BLaER1 (cell line): ENCODE results near the gene NPTX2.

Experiments used
- H3K27ac ChIP-seq: shearing (Covaris generic); formaldehyde crosslinking; 2 replicates; pipeline ENCODE4 v1.8.1; 2022
- H3K27me3 ChIP-seq: shearing (Covaris generic); formaldehyde crosslinking; 2 replicates; pipeline ENCODE4 v1.8.1; 2022
- H3K36me3 ChIP-seq: shearing (Covaris generic); formaldehyde crosslinking; 2 replicates; pipeline ENCODE4 v1.8.1; 2022
- H3K4me1 ChIP-seq: shearing (Covaris generic); formaldehyde crosslinking; 2 replicates; pipeline ENCODE4 v1.8.1; 2022
- H3K4me2 ChIP-seq: shearing (Covaris generic); formaldehyde crosslinking; 2 replicates; pipeline ENCODE4 v1.8.1; 2022
- H3K4me3 ChIP-seq: shearing (Covaris generic); formaldehyde crosslinking; 2 replicates; pipeline ENCODE4 v1.8.1; 2022
- H3K9ac ChIP-seq: shearing (Covaris generic); formaldehyde crosslinking; 2 replicates; pipeline ENCODE4 v1.8.1; 2022
- H3K9me3 ChIP-seq: shearing (Covaris generic); formaldehyde crosslinking; 2 replicates; pipeline ENCODE4 v1.8.1; 2022
- H4K20me1 ChIP-seq: shearing (Covaris generic); formaldehyde crosslinking; 2 replicates; pipeline ENCODE4 v1.8.1; 2022
- Cebpa-rat ChIP-seq: shearing (Covaris generic); IDR thresholded peaks from 2 replicates; pipeline ENCODE4 v1.8.1; 2022

Gene NPTX2

GRCh38 chr7:98629001-98629431 lies 11.9 kb downstream of the NPTX2 start:
- no peak for TF ChIP-seq Cebpa-rat
- Histone ChIP-seq H4K20me1 (no peaks in the 10 kb centered on the region), H3K4me2 (peak overlapping the region; percentile 98), H3K27ac (peak overlapping the region; percentile 90), H3K27me3 (no peaks in the 10 kb centered on the region), H3K9ac (peak overlapping the region; percentile 76), H3K4me3 (peak overlapping the region; percentile 56), H3K4me1 (peaks cover 65% of the 10 kb centered on the region), H3K36me3 (no peaks in the 10 kb centered on the region), H3K9me3 (peaks cover 15% of the 10 kb centered on the region)

- no peaks in the 10 kb centered on the region for H4K20me1 ChIP-seq
- no peak for TF ChIP-seq Cebpa-rat
- H3K36me3 ChIP-seq: no peaks in the 10 kb centered on the region
- H3K4me1 ChIP-seq: peaks cover 66% of the 10 kb centered on the region
- H3K4me2 ChIP-seq: peak overlapping the region; percentile 98
- peak overlapping the region; percentile 0; the same call in 1 of the 2 replicates for H3K9ac ChIP-seq
- H3K27ac ChIP-seq: peak overlapping the region; percentile 90
- peaks cover 15% of the 10 kb centered on the region for H3K9me3 ChIP-seq
- H3K4me3 ChIP-seq: no peak overlapping the region
- no peaks in the 10 kb centered on the region for H3K27me3 ChIP-seq
Measured at GRCh38 chr7:98630149-98630548, 13.1 kb downstream of the NPTX2 start.

GRCh38 chr7:98630770-98631169 lies 13.7 kb downstream of the NPTX2 start:
- H3K4me1 ChIP-seq: peaks cover 66% of the 10 kb centered on the region
- no peak for TF ChIP-seq Cebpa-rat
- no peaks in the 10 kb centered on the region for H3K27me3 ChIP-seq
- peaks cover 15% of the 10 kb centered on the region for H3K9me3 ChIP-seq
- peak overlapping the region; percentile 98 for H3K4me2 ChIP-seq
- no peaks in the 10 kb centered on the region for H4K20me1 ChIP-seq
- H3K27ac ChIP-seq: peak overlapping the region; percentile 90; the same call in 1 of the 2 replicates
- H3K9ac ChIP-seq: no peak overlapping the region
- no peak overlapping the region for H3K4me3 ChIP-seq
- no peaks in the 10 kb centered on the region for H3K36me3 ChIP-seq

- H3K9ac ChIP-seq: no peak overlapping the region; the same call in 1 of the 2 replicates
- H3K27ac ChIP-seq: peak overlapping the region; percentile 90
- peak overlapping the region; percentile 19; the same call in 1 of the 2 replicates for H3K4me3 ChIP-seq
- H3K36me3 ChIP-seq: no peaks in the 10 kb centered on the region
- no peaks in the 10 kb centered on the region for H4K20me1 ChIP-seq
- H3K9me3 ChIP-seq: peaks cover 23% of the 10 kb centered on the region
- H3K4me1 ChIP-seq: peaks cover 70% of the 10 kb centered on the region
- H3K27me3 ChIP-seq: no peaks in the 10 kb centered on the region
- TF ChIP-seq Cebpa-rat: no peak
- H3K4me2 ChIP-seq: peak overlapping the region; percentile 95
Measured at GRCh38 chr7:98638853-98639252, 21.8 kb downstream of the NPTX2 start.

GRCh38 chr7:98640375-98640774 lies 23.3 kb downstream of the NPTX2 start:
- Histone ChIP-seq H3K4me1 (peaks cover 82% of the 10 kb centered on the region), H4K20me1 (no peaks in the 10 kb centered on the region), H3K27ac (peak overlapping the region; percentile 90), H3K4me3 (no peak overlapping the region), H3K9ac (peak overlapping the region; percentile 66; the same call in 1 of the 2 replicates), H3K4me2 (peak overlapping the region; percentile 95), H3K9me3 (peaks cover 23% of the 10 kb centered on the region), H3K36me3 (no peaks in the 10 kb centered on the region), H3K27me3 (no peaks in the 10 kb centered on the region)
- no peak for TF ChIP-seq Cebpa-rat

GRCh38 chr7:98641646-98642500 lies 24.8 kb downstream of the NPTX2 start:
- H3K4me1 ChIP-seq: peaks cover 93% of the 10 kb centered on the region
- peaks cover 22% of the 10 kb centered on the region for H3K9me3 ChIP-seq
- H4K20me1 ChIP-seq: no peaks in the 10 kb centered on the region
- peak overlapping the region; percentile 40; the same call in 1 of the 2 replicates for H3K4me3 ChIP-seq
- H3K27me3 ChIP-seq: no peaks in the 10 kb centered on the region
- peak overlapping the region; percentile 90 for H3K27ac ChIP-seq
- no peaks in the 10 kb centered on the region for H3K36me3 ChIP-seq
- peak overlapping the region; percentile 68 for H3K9ac ChIP-seq
- no peak for TF ChIP-seq Cebpa-rat
- peak overlapping the region; percentile 95 for H3K4me2 ChIP-seq

- Histone ChIP-seq H3K4me3 (peak overlapping the region; percentile 43), H3K4me2 (peak overlapping the region; percentile 95), H3K9me3 (peaks cover 7% of the 10 kb centered on the region), H3K27ac (peak overlapping the region; percentile 90), H3K36me3 (no peaks in the 10 kb centered on the region), H3K4me1 (peaks cover 89% of the 10 kb centered on the region), H3K27me3 (no peaks in the 10 kb centered on the region), H4K20me1 (no peaks in the 10 kb centered on the region), H3K9ac (peak overlapping the region; percentile 2; the same call in 1 of the 2 replicates)
- TF ChIP-seq Cebpa-rat: no peak
Measured at GRCh38 chr7:98643236-98643985, 26.3 kb downstream of the NPTX2 start.

GRCh38 chr7:98646465-98646864 lies 29.4 kb downstream of the NPTX2 start:
- Histone ChIP-seq H3K27me3 (no peaks in the 10 kb centered on the region), H3K9me3 (peaks cover 17% of the 10 kb centered on the region), H3K4me3 (no peak overlapping the region), H3K36me3 (no peaks in the 10 kb centered on the region), H3K4me2 (peak overlapping the region; percentile 95), H4K20me1 (no peaks in the 10 kb centered on the region), H3K4me1 (peaks cover 69% of the 10 kb centered on the region), H3K27ac (no peak overlapping the region; the same call in 1 of the 2 replicates), H3K9ac (no peak overlapping the region)
- TF ChIP-seq Cebpa-rat: no peak

GRCh38 chr7:98647326-98647725 lies 30.2 kb downstream of the NPTX2 start:
- H3K36me3 ChIP-seq: no peaks in the 10 kb centered on the region
- H3K27me3 ChIP-seq: no peaks in the 10 kb centered on the region
- no peaks in the 10 kb centered on the region for H4K20me1 ChIP-seq
- H3K9me3 ChIP-seq: peaks cover 17% of the 10 kb centered on the region
- H3K4me2 ChIP-seq: no peak overlapping the region
- H3K4me3 ChIP-seq: no peak overlapping the region
- no peak overlapping the region for H3K27ac ChIP-seq
- no peak overlapping the region for H3K9ac ChIP-seq
- TF ChIP-seq Cebpa-rat: no peak
- H3K4me1 ChIP-seq: peaks cover 62% of the 10 kb centered on the region
